NCI-H510A (cell line): ENCODE measurements around the gene KL.

Source experiments
- DNase-seq: peaks from one replicate; lab custom pipeline; 2025; lab: John Stamatoyannopoulos, UW

Gene KL

DNA sequence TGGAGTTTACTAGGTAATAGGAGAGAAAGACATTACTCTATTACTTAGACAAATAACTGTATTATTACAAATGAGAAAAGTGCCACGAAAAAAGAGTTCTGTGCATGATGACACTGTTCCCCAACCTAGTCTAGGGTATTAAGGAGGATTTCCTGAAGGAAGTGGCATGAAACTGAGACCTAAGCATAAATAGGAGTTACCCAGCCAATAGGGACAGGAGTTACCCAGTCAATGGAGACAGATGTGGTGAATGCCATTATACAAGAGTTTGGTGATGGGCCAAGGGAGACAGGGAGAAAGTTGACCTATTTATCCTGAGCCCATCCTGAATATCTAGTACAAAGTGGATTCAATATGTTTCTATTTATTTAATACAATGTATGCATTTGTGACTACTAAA, 65.4 kb downstream of the KL start:
- DNase-seq, result no peak

DNA sequence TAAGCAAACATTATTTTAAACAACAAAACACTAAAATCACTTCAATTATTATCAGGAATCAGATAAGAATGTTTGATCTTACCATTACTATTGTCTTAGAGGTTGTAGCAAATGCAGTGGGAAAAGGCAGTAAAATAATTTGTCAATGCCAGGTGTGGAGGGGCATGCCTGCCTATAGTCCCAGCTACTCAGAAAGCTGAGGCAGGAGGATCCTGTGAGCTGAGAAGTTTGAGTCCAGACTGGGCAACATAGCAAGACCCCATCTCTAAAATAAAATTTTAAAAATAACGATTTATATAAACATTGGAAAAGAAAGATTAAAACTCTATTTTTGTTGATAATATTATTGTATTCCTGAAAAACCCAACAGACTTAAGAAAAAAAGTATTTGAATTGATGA, 66.8 kb downstream of the KL start:
- DNase-seq, result no peak

DNA sequence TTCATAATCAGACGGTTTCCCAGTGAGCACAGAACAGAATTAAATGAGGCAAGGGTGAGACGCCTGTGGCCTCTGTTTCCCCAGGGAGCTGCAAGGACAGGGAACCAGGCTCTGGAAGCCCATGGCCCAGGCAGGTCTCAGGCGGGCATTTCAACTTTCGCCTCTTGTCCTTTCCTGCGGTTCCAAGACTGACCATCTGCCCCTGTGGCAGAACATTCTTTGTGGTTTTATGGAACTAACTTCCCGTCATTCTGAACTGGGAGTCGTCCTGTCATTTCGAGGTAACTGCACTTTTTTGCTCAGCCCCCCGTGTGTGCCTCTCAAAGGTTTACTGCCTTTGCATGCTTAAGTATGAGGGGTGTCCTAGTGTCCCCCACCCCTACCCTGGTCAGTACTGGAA, 70.9 kb downstream of the KL start:
- no peak for DNase-seq

DNA sequence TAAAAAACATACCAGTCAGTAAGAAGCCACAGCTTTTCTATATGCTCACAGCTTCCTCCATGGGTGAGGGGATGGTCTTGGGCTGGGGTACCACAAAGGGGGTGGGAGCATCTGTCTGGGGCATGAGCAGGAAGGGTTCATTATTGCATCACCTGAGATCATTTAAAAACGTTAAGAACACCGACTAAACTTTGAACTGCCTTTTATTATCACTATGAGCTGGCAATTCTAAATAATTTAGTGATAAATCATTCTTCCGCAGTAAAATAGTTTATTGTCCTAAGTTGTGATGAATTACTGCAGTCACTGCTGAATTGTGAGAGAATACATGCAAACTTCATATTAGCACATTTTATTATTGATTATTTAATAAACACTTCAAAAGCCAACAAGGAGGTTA, 71.6 kb downstream of the KL start:
- DNase-seq, result no peak

DNA sequence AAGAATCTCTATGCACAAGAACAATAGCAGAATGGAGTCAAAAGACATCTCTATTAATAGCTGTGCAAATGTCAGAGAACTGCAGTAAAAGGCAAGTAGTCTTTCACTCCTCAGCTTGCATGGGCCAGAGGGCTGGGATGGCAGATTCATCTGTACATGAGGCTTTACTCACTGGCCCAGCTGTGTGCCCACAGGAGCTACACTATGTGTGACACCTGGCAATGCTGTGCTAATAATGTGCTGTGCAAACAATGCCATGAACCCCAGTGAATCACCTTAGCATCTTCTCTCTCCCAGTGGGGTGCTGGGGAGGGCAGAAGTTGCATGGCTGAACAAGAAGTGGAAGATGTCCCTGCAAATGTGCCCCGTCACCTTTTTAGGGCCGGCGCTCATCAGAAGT, 73.1 kb downstream of the KL start:
- no peak for DNase-seq

DNA sequence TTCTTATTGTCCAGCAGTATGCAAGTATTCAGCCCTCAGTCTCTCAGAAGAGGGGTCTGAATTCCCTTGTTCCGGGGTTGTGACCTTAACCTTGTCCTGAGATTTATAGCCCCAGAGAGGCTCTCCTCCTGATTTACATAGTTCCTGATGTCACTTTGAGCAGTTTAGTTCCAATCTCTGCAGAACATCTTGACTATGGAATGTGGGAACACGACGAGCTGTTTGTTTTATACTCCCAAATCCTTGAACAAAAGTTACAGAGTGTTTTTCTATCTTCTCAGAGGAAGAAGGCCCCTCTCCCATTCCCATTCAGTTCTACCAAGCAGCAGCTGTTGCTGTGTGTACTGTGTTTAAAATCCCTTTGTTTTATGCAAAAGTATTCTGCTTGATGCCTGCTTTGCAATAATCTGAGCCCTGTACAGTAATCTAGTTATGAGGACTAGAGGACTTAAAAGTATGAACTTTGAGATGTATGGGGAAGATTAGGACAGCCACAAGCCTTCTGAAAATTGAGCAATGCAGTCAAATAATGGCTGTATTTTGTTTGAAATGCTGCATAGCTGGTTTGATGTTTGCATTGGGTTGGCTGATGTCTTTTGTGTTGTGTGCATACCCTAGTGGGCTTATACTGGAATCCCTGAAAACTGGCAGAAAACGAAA, 74.7 kb downstream of the KL start:
- DNase-seq, result no peak

DNA sequence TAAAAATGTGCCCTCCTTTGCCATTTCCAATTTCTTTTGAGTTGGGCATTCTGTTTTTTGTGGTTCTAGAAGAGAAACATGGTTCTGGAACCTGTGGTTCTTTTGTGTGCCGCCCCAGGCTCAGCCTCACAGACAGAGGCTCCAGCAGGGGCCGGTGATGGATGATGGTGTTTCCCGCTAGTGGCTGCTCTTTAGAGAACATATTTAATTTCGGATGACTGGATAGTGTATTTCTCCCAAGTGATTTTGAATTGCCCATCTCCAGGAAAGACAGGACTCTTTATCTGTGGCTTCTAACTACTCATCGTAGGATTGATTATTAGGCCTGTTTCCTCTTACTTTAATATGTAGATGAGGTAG, 75.2 kb downstream of the KL start:
- no peak for DNase-seq

DNA sequence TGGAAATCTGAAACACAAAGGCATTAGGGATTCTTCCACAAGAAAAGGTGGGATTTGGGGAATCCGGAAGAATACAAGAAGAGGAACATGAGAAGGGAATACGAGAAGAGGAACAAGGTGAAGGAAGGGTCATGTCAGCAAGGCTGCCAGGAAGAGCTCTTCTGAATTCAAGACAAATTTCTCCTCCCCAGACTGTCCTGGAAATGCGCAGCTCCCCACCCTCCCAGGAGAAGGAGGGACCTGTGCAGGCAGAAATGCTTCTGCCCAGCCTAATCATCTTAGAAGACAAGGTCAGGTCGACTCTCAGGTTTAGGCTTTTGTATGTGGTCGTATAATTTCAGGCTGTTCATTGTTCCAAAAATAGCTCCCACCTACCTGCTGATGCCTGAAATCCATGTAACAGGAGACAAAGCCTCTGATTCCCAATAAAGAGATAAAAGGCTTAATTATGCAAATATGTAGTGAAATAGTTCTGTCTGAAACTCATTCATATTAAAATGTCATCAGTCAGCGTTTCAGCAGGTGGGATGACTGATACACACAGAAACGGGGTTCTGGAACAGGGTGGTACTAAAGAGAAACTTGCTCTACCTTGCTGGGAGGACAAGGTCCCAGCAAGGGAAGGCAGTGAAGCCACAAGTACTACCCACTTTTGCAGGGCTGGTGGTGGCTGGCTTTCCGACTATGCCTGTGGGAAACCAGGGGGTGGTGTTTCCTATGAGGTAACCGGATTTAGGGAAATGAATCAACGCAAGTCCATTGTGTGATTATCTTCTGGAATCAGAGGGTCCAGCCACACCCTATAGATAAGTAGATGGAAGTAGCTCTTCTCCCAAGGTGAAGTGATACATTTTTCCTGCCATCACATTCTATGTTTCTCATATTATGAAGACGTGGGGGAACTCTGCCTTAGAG, 76.1 kb downstream of the KL start:
- DNase-seq, result no peak

DNA sequence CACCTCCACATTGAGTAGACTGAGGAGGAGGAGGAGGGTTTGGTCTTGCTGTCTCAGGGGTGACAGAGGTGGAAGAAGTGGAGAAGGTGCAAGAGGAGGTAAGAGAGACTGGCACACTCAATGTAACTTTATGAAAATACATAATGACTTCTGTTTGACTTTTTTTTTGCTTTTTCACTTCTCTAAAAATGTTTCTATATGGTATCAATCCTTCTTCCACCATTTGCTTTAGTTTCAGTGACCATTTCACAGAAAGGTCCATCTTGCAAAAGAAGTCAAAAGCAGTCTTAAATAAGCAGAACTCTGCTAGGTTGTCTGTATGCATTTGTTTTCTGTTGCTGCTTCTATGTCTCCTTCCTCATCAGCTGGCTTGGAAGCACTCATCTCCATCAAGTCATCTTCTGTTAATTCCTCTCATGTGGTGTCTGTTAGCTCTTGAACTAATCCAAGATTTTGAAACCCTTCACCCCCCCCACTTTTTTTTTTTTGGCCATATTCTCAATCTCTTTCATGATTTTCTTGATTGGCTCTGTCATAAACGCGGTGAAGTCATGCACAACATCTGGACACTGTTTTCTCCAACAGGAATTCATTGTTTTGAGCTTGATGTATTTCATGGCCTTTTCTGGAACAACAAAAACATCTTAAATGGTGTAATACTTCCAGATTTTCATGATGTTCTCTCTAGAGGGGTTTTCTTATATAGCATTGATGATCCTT, 80.8 kb downstream of the KL start:
- DNase-seq, result no peak

DNA sequence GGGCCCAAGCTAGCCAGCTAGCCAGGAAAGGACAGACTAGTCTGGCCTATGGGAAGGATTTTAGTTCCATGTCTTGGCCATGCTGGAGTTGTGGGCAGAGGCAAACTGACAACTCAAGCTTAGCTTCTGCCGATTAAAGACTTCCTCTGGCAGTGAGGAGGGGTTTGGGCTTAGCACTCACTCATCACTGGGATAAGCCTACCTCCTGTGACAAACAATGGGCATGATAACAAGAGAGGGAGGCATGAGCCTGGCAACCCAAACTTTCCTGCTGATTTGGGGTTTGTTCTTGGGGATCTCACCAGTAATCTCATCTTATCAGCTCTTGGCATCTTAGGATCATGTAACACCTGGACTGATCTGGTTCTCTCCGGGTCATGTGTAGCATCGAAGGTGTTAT, 83.6 kb downstream of the KL start:
- no peak for DNase-seq

DNA sequence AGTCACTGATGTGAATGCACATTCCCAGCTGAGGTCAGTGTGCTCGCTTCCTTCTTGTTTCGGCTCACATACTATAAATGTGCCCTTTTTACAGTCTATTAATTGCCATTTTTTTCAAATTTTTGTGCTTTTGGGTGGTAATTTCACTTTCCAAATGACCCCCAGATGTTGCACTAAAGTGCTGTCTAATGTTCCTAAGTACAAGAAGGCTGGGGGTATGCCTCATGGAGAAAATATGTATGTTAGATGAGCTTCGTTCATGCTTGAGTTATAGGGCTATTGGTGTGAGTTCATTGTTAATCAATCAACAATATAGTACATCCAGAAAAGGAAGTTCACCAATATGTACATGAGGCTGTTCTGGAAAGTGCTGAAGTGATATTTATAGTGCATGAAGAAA, 84.7 kb downstream of the KL start:
- DNase-seq, result no peak

DNA sequence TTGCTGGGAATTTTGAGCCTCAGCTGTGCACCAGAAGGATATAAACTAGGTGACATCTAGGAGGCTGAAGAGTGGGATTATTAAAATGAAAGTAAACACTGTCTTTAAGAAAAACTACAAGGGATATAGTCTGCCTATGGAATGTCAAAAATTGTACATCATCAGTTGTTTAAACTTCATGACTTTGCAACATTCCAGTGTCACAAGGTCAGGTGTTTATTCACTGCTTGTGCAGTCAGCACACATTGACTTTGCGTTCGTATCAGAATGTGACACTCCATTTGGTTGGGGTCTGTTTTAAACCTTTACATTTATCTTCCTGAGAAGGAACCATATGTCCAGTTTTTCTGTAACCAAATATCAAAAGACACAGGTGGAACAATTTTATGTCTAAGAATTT, 85.6 kb downstream of the KL start:
- DNase-seq, result no peak

DNA sequence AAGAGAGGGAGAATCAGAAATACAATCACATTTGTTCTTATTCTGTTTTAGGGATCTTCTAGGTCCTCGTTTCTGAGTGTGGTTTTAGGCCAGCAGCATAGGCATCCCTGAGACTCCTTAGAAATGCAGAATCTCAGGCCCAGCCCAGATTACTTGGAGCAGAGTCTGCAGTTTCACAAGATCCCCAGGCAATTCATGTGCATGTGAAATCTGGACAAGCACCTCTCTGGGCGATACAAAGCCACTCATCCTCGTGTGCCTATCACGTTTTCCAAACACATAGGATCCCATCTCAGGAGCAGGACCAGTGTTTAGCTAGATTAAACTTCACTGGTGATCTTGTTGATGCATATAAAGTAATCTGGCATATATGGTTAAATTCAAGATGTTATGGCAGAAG, 87.2 kb downstream of the KL start:
- DNase-seq, result no peak

DNA sequence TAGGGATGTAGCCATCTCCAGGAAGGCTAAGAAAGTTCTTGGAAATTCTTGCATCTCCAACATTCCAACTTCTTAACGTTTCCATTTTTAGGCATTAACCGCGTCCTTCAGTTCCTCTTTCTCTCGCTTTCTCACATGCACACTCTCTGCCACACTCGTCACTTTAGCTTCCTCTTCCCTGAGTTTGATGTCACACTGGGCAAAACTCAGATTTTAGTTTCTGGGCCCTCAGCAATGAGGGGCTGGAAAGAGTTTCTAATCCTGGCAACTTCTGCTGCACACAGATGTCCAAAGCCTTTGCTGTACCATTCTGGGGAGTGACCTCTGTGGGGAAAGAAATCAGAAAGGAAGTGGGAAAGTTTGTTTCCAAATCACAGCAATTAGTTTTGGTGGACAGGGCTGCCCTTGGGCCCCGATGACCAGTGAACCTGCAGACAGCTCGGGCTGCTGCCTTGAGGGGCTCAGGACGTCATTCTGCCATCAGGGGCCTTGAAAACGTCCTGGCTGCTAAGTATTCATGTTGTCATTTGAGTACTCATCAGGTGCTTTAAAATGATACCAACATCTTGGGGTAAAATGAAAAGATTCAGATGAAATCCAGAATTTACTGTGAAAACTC, 89.3 kb downstream of the KL start:
- no peak for DNase-seq

DNA sequence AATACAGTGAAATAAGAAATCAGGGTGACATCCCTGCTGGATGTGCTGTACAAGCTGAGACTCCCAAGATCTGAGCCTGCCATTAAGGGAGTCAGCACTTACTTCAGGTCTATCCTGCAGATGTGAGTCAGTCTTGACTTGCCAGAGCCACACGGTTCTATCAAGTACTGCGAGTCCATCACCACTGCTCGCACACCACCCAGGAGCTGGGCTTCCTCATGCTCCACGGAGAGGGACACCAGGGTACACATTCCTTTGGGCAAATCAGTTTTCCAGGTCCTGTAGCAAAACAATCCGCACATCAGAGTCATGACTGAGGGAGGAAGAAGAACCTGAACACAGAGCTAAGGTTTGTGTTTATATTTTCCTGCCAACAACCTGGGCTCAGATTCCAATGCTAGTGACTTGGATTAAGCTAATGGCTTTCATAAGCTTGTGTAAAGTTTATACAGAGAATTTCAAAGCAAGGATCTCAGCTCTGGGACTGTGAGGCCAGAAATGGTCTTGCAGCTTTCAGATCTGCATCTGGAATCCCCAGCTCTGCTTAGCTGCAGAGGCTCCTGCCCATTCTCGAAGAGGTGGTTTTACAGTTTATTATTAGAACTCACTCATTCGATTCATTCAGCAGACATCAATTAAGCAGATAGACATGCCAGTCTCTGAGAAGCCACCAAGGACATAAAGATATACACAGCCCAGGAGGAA, 90.6 kb downstream of the KL start:
- DNase-seq, result no peak

DNA sequence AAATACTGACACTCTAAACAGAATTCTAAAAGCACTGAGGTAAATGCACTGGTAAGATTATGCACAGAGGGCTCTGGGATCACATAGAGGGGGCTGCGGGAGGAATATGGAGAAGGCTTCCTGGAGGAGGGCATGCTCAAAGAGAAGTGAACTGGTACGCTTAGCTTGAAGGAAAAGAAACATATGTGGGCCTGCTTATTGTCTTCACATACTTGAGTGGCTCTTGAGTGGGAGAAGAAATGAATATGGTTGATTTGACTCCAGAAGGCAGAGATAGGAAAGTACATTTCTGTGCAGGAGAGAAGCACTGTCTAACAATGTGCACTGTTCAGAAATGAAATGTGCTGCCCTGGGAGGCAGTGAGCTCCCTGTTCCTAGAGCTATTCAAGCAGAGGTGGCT, 91.1 kb downstream of the KL start:
- no peak for DNase-seq

DNA sequence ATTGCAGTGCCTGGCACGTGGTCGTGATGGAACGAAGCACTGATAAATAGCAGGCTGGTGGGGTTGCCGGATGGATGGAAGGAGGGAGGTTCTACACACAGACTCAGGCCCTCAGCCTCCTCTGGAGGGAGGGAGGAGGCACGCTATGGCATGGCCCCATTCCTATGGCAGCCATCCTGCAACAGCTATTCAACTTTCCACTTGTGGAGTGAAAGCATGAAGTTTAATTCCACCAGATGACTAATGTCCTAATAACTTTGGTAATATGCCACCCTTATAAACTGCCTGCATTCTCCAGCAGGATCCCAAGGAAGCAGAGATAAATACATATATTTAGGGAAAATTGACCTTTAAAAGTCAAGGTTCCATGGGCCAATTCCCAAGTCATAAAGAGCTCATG, 92.4 kb downstream of the KL start:
- no peak for DNase-seq

DNA sequence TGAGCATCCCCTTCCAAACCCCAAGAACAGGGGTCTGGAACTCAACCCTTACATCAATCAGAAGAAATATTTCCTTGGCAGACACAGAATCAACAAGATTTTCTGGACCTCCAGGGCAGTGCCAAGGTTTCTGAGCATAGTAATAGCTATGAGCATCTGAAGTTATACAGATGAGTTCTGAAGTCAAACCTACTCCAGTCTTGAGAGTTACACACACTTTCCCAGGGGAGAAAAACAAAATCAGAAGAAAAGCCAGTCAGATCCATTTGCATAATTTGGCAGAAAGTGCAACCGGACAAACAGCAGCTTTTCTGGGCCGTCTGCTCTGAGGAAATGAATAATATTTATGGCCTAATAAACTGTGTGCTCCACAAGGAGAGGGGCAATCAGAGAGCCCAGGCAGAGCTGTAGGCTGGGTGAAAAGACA, 93.1 kb downstream of the KL start:
- no peak for DNase-seq

DNA sequence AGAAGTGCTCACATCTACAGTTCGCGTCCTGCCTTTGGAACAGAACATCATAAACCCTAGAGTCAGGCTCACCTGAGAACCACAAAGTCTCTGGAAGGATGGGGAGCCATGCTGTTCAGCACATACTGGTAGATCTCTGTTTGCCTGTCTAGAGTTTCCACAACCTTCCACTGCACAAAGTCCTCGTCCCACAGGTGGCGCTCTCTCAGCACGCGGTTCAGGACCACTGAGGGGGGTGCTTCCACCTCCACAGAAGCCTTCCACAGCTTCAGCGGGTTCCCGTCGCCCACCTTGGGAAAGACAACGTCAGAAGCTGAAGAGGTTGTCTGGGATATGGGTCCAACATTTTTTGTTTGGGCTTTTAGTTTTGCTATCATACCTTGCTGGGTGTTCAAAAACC, 93.6 kb downstream of the KL start:
- no peak for DNase-seq

DNA sequence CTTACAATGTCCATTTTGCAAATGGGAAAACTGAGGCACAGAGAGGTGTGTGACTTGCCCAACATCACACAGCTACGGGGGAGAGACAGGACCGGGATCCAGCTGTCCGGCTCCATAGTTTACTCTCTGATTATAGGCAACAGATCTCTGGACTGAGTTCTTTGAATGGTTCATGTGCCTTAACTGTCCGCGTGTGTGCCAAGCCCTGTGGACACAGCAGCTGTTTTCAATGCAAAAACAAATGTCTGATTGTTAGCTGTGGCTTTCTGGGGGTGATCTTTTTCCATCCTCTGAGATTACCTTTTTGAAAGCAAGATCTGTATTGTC, 94.1 kb downstream of the KL start:
- DNase-seq, result no peak

DNA sequence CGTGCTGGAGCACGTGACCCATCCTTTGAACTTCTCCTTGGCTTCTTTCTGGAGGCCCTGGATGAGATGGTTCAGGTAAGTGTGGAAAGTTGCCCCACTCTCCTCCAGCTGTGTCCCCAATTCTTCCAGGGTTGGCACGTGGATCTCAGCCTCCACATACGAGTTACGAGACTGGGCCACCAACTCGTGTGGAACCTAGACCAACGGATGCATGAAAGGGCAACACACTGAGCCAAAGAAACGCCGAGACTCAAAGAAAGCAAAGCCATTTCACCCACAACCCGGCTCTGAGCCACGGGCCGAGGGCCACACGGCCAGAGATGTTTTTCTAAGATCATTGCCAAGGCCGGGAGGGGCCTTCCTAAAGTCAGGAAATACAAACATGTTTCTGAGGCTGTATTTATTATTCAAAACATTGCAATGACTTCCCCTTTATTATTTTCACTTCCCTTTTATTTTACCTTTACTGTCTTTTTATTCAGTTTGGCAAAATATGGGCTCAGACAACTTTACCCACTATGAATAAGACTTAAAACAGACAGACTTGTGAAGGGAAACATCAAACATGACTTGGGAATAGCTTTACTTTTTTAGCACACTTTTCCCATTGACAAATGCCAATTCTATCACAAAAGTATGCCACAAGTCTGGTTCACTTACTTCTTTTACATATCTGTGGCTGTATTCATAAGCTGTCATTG, 94.6 kb downstream of the KL start:
- DNase-seq, result no peak
